Amygdala (tissue), 56 donors: Measurements from ENCODE around the gene BLOC1S4.

ENCODE experiments used
- DNase-seq, 56 donors: peaks; one replicate each; lab custom pipeline; 2025; lab: John Stamatoyannopoulos, UW

Gene BLOC1S4

GRCh38 chr4:6689506-6689960 lies 26.4 kb upstream of the BLOC1S4 start:
- DNase-seq, result no peak

DNA sequence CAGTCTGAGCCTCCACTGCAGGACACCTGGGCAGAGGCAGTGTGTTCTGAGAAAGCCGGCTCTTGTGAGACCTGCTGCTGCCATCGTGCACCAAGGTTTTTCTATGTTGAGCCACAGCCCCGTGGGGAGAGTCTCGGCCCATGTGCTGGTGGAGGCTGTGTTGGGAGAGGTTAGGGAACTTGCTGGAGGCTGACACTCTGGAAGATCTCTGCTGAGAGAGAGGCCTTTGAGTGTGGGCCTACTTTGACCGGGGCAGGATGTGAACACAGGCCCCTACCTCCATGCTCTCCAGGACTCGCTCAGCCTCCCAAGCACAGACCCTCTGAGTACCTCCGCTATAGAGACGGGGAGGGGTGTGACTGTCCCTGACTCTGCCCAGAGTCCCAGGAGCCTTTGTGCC lies 23.6 kb upstream of the BLOC1S4 start:
- DNase-seq, result no peak

DNA sequence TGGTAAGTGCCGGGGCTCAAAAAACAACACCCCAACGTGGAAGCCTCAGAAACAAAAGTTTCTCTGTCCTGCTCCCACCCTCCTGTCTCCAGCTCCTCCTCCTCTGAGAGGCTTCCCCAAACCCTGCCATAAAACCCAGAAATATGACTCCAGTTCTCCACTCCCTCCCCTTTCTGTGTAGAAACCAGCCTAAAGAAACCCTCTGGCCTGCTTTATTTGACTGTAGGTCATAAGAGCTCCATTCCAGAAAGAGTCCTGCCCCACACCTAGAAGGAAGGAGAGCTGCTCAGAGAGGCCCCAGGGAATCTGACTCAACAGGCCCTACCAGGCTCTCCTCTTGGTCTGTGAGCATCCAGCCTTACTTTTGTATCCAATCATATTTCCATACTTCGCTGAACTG lies 23.2 kb upstream of the BLOC1S4 start:
- no peak for DNase-seq

DNA sequence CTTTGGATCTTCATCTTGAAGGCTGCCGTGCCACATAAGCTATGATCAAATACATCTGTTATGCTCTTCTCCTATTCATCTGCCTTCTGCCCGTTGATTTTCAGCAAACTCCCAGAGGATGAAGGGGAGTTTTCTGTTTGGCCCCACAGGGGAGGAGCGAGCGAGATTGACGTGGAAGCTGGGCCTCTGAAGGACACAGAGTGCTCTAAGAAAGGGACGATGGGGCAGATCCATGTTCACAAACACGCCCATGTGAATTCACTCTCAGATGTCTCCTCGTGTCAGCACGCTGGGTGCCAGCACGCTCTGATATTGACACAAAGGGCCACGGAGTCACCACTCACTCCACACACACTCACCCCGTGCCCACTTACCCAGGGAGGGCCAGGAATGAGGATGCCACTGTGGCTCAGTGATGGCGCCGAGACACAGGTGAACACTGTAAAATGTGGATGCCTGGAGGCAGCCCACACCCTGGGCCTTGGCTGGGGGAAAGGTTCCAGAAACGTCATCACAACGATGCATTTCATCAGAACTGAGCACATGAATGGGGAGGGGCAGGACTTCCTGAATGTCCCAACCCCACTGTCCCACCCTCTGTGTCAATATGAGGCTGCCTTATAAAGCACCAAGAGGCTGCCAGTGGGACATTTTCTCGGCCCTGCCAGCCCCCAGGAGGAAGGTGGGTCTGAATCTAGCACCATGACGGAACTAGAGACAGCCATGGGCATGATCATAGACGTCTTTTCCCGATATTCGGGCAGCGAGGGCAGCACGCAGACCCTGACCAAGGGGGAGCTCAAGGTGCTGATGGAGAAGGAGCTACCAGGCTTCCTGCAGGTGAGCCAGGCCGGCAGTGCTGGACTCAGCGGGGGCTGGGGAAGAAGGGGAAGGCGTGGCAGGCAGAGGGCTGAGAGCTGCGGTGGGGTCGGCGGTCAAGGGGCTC lies 22.5 kb upstream of the BLOC1S4 start, which contains the start of gene S100P:
Gene S100P, plus strand, starts transcription at position 648 of the 946 bp plus-strand sequence. Its CDS starts 55 bp downstream, at position 703.
- no peak for DNase-seq

DNA sequence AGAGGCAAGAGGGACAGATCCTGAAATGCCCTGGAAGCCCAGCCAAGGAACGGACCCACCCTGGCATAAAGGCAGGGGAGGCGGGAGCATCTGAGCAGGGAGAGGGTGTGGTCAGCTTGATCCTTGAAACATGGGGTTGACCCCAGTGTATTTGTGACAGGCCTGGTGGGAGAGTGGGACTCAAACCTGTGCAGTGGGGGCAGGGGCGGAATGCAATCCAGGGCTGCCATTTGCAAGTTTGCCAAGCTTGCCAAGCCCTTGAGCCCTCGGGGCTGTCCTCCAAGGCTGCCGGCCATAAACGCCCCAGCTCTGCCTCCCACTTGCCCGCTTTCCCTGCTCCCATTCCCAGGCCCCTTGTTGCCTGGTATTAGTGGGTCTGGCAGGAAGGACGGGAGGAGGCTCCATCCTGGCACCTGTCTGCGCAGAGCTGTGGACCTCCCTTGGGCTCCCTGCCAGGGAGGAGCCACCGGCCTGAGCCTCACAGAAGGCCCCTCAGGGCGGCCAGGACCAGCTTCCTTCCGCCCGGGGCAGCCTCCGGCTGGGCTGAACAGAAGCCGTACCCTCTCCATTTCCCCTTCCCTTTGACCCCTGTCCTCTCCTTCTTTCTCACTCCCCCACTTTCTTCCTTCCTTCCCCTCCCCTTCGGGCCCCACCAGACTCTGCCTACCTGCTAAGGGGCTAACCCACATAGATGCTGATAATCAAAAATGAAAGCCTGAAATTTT lies 21.6 kb upstream of the BLOC1S4 start:
- no peak for DNase-seq

DNA sequence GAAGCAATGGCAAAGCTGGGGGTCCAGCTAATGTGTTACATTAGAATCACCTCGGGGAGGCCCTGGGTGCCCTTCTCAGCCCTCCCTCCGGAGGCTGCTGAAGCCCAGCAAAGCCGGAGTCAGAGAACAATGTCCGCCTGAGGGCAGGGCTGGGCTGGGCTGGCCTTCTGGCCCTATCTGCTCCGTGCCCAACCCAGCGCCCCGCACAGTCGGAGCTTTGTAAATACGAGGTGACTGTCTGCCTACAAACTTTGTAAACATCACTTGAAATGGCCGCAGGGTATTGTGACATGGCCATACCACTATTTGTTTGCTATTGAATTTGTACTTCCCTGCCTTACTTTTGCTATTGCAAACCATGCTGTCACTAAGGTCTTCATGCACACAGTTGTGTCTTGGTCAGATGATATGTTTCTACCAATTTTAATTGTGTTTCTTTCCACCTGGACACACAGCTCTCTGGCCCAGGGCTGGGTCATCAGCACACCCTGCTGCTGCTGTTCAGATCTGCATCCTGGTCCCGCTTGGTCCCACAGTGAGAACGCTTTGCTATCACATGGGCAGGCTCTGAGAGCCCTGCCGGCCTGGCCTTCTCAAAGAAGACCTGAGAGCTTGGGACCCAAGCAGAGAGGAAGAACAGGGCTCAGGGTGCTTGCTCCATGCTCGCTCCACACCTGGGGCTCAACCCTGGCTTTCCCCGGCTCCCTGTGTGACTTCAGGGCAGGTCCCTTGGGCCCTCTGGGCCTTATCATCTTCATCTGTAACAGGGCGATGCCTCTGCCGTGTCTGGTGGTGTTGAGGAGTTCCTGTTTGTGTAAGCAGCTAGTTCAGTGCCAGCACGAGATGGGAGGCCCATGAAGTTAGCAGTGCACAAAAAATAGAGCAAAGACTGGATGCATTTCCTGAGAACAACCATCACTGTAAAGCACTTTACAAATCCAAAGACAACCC lies 20.0 kb upstream of the BLOC1S4 start:
- DNase-seq, result no peak

GRCh38 chr4:6696611-6697010 lies 19.4 kb upstream of the BLOC1S4 start:
- no peak for DNase-seq

GRCh38 chr4:6697131-6697530 lies 18.8 kb upstream of the BLOC1S4 start:
- no peak for DNase-seq

GRCh38 chr4:6699388-6699787 lies 16.6 kb upstream of the BLOC1S4 start:
- DNase-seq, result no peak

GRCh38 chr4:6699903-6700302 lies 16.1 kb upstream of the BLOC1S4 start:
- DNase-seq, result no peak

DNA sequence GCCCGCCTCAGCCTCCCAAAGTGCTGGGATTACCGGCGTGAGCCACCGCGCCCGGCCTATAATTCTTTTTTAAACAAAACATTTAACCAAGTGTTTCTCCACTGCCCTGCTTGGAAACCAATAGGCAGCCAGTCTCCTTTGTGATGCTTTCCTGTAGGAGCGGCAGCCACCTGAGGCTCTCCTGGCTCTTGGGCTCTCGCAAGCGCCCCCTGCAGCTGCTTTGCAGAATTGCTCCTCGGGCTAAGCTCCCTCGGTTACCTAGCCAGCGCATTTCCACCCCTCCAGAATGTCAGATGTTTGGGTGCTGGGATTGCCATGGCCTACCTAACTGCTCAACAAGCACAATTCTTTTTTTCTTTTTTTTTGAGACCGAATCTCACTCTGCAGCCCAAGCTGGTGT lies 14.6 kb upstream of the BLOC1S4 start:
- DNase-seq, result no peak

DNA sequence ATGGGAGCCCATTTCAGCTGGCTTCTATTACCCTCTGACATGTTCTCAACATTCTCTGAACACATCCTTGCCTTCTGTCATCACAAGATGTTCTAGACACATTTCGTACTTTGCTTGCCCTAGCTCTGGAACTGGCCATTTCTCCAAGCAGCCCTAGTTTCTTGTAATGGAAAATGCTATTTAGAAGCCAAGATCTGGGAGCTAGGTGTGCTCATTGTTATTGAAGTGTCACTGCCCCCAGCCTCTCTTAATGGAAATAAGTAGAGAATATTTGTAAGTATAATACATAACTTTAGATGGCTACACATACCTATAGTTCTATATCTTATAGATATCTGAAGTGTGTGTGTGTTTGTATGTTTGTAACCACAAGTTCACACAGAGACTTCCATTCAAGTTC lies 13.2 kb upstream of the BLOC1S4 start:
- no peak for DNase-seq

DNA sequence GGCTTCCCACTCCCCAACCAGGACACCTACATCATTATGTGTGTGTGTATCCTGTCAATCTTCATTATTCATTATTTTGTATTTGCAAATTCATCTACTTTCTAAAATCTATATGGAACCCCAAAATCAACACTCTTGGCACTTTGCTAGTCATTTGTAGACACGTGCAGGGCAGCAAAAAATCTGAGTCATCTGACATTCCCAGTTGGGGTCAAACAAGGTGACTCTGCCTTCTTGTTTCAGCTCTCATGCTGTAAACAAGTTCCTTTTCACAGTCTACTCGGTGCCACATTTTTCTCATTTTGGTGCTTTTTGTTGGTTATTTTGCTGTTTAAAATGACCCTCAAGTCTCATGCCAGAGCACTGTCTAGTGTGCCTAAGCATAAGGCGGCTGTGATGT lies 12.2 kb upstream of the BLOC1S4 start:
- DNase-seq, result no peak

GRCh38 chr4:6705646-6706045 lies 10.3 kb upstream of the BLOC1S4 start:
- DNase-seq, result no peak

DNA sequence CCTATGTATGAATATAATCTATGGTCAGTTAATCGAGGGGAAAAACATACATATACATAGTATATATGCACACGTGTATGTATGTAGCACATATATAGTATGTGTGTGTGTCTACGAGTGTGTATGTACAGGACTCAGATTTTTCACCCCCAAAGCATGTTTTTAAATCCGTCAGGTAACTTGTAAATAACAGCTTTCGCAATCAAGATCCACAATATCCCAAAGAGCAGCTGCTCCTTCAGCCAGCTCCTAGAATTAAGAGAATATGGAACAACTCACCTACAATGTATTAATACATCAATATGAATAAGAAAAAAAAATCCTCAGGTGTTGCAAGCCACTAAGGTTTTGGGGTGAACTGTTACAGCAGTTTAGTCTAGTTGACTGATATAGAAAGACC lies 9.8 kb upstream of the BLOC1S4 start:
- no peak for DNase-seq

GRCh38 chr4:6709230-6710114 lies 6.5 kb upstream of the BLOC1S4 start, which contains the start of gene MRFAP1L1:
TSS of gene MRFAP1L1 (minus strand) at chr4:6709865. CDS start at chr4:6709629, 236 bp downstream.
- DNase-seq, result peak; percentile 49 to 96 (median 88)

DNA sequence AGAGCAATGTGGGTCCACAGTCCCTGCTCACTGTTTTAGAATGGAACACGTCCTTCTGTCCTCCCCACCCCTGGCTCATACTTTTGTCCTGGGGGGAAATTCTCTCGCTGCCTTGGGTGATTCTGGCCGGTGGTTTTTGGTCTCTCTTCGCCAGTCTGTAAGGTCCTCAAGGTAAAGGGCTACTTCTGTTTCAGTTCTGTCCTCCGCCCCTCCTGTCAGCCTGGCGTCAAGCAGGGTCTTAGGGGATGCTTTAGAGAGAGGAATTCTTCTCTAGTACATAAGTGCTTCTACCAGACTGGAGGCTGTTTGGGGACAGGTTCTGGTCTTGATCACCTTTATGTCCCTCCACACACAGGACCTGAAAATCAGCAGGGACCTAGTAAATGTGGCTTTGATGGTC lies 5.7 kb upstream of the BLOC1S4 start:
- no peak for DNase-seq

DNA sequence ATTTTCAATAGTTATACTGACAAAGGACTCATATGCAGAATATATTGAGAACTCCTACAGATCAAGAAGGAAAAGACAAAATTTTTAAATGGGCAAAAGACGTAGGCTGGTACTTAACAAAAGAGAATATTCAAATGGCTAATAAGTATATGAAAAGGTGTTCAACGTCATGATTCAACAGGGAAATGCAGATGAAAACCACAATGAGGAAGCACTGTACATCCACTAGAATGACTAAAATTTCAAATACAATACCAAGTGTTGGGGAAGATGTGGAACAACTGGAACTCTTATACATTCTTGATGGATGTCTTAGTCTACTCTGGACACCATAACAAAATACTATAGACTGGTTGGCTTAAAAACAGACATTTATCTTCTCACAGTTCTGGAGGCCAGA lies 5.0 kb upstream of the BLOC1S4 start:
- DNase-seq, result no peak

- DNase-seq, result no peak
Measured at GRCh38 chr4:6714954-6715353, 1.0 kb upstream of the BLOC1S4 start.
